Effector memory CD4-positive, alpha-beta T cell (primary cell): ENCODE data around the gene NR2F1-AS1.

ENCODE experiments used
- DNase-seq, 3 donors: peaks; one replicate each; pipeline ENCODE4 v3.0.0-alpha.2; 2020
- H3K27ac ChIP-seq: 2 replicates; pipeline ENCODE4 v1.7.0; 2013; ENCODE audit warnings: mild to moderate bottlenecking, low read length, moderate library complexity; ENCODE audit not compliant: insufficient read depth, poor library complexity, severe bottlenecking
- H3K27me3 ChIP-seq: replicated peaks from 2 replicates; pipeline ENCODE4 v1.7.0; 2013; ENCODE audit warnings: mild to moderate bottlenecking, low read length; ENCODE audit not compliant: insufficient read depth, control insufficient read depth, poor library complexity, severe bottlenecking
- H3K36me3 ChIP-seq: 2 replicates; pipeline ENCODE4 v1.7.0; 2013; ENCODE audit warnings: mild to moderate bottlenecking, low read length, moderate library complexity; ENCODE audit not compliant: control insufficient read depth, insufficient read depth
- H3K4me1 ChIP-seq: 2 replicates; pipeline ENCODE4 v1.7.0; 2013; ENCODE audit warnings: low read length, mild to moderate bottlenecking; ENCODE audit not compliant: control insufficient read depth, insufficient read depth, poor library complexity, severe bottlenecking
- H3K4me3 ChIP-seq: 2 replicates; pipeline ENCODE4 v1.7.0; 2013; ENCODE audit warnings: low read length, low read depth, mild to moderate bottlenecking; ENCODE audit not compliant: insufficient read depth, poor library complexity, severe bottlenecking
- H3K9me3 ChIP-seq: 2 replicates; pipeline ENCODE4 v1.7.0; 2013; ENCODE audit warnings: mild to moderate bottlenecking, low read length, moderate library complexity; ENCODE audit not compliant: control insufficient read depth

The NR2F1-AS1 gene

GRCh38 chr5:93411716-93412115, 169.3 kb downstream of the NR2F1-AS1 start:
- Histone ChIP-seq H3K27me3 (no peaks in the 10 kb centered on the region), H3K4me3 (no peak overlapping the region), H3K9me3 (no peaks in the 10 kb centered on the region), H3K36me3 (no peaks in the 10 kb centered on the region), H3K27ac (no peak overlapping the region), H3K4me1 (no peaks in the 10 kb centered on the region)
- no peak for DNase-seq

- H3K4me3 ChIP-seq = no peak overlapping the region
- H3K27me3 ChIP-seq = no peaks in the 10 kb centered on the region
- no peak for DNase-seq
- H3K4me1 ChIP-seq = no peaks in the 10 kb centered on the region
- no peaks in the 10 kb centered on the region for H3K9me3 ChIP-seq
- H3K27ac ChIP-seq = no peak overlapping the region
- no peaks in the 10 kb centered on the region for H3K36me3 ChIP-seq
Measured at GRCh38 chr5:93409691-93410090, 171.3 kb downstream of the NR2F1-AS1 start.

GRCh38 chr5:93407454-93407853, 173.6 kb downstream of the NR2F1-AS1 start:
- Histone ChIP-seq H3K27me3 (no peaks in the 10 kb centered on the region), H3K9me3 (no peaks in the 10 kb centered on the region), H3K4me3 (no peak overlapping the region), H3K27ac (no peak overlapping the region), H3K4me1 (no peaks in the 10 kb centered on the region), H3K36me3 (no peaks in the 10 kb centered on the region)
- DNase-seq = no peak

- no peaks in the 10 kb centered on the region for H3K4me1 ChIP-seq
- no peaks in the 10 kb centered on the region for H3K9me3 ChIP-seq
- no peak overlapping the region for H3K27ac ChIP-seq
- no peaks in the 10 kb centered on the region for H3K27me3 ChIP-seq
- DNase-seq = no peak
- no peak overlapping the region for H3K4me3 ChIP-seq
- no peaks in the 10 kb centered on the region for H3K36me3 ChIP-seq
Measured at GRCh38 chr5:93406971-93407401, 174.0 kb downstream of the NR2F1-AS1 start.

GRCh38 chr5:93404246-93404645, 176.8 kb downstream of the NR2F1-AS1 start:
- Histone ChIP-seq H3K27me3 (peaks cover 3% of the 10 kb centered on the region), H3K4me3 (no peak overlapping the region), H3K4me1 (no peaks in the 10 kb centered on the region), H3K36me3 (no peaks in the 10 kb centered on the region), H3K27ac (no peak overlapping the region), H3K9me3 (no peaks in the 10 kb centered on the region)
- DNase-seq = no peak

GRCh38 chr5:93403141-93403928, 177.7 kb downstream of the NR2F1-AS1 start:
- H3K4me1 ChIP-seq = no peaks in the 10 kb centered on the region
- H3K9me3 ChIP-seq = no peaks in the 10 kb centered on the region
- DNase-seq = no peak
- H3K4me3 ChIP-seq = no peak overlapping the region
- peaks cover 3% of the 10 kb centered on the region for H3K27me3 ChIP-seq
- no peak overlapping the region for H3K27ac ChIP-seq
- no peaks in the 10 kb centered on the region for H3K36me3 ChIP-seq

GRCh38 chr5:93402451-93402850, 178.6 kb downstream of the NR2F1-AS1 start:
- no peaks in the 10 kb centered on the region for H3K9me3 ChIP-seq
- no peak overlapping the region for H3K27ac ChIP-seq
- DNase-seq = no peak

GRCh38 chr5:93401634-93402213, 179.3 kb downstream of the NR2F1-AS1 start:
- H3K4me3 ChIP-seq = no peak overlapping the region

More at GRCh38 chr5:93402451-93402850, 178.6 kb downstream of the NR2F1-AS1 start:
- Histone ChIP-seq H3K4me3 (no peak overlapping the region), H3K36me3 (no peaks in the 10 kb centered on the region), H3K27me3 (peaks cover 3% of the 10 kb centered on the region), H3K4me1 (no peaks in the 10 kb centered on the region)

GRCh38 chr5:93399675-93400074, 181.3 kb downstream of the NR2F1-AS1 start:
- Histone ChIP-seq H3K27me3 (peaks cover 3% of the 10 kb centered on the region), H3K4me1 (no peaks in the 10 kb centered on the region), H3K27ac (no peak overlapping the region), H3K4me3 (no peak overlapping the region), H3K9me3 (no peaks in the 10 kb centered on the region), H3K36me3 (no peaks in the 10 kb centered on the region)
- no peak for DNase-seq

More at GRCh38 chr5:93401634-93402213, 179.3 kb downstream of the NR2F1-AS1 start:
- no peak for DNase-seq
- H3K27ac ChIP-seq = no peak overlapping the region
- no peaks in the 10 kb centered on the region for H3K36me3 ChIP-seq
- no peaks in the 10 kb centered on the region for H3K9me3 ChIP-seq
- no peaks in the 10 kb centered on the region for H3K4me1 ChIP-seq
- H3K27me3 ChIP-seq = peaks cover 3% of the 10 kb centered on the region

- H3K27ac ChIP-seq = no peak overlapping the region
- no peaks in the 10 kb centered on the region for H3K4me1 ChIP-seq
- DNase-seq = no peak
- H3K4me3 ChIP-seq = no peak overlapping the region
- no peaks in the 10 kb centered on the region for H3K36me3 ChIP-seq
- H3K9me3 ChIP-seq = no peaks in the 10 kb centered on the region
- no peaks in the 10 kb centered on the region for H3K27me3 ChIP-seq
Measured at GRCh38 chr5:93395971-93396379, 185.0 kb downstream of the NR2F1-AS1 start.
